Activated naive CD8-positive, alpha-beta T cell treated with anti-CD3 and anti-CD28 coated beads, Interleukin-2, amount 10 ng/mL, durations not matched to agents 7 days and 5 days (primary cell): ENCODE measurements around the gene GUCY1A2. TPM values are rescaled to one million over a fixed set of nuclear protein-coding genes. Genes with fewer than 3 reads are reported as not detected.

Experiments
- ATAC-seq: fragments of 150-1000 bp; cut with Tn5 transposase; one replicate; pipeline ENCODE4 v1.10.0; 2021; ENCODE audit warnings: low read depth, moderate library complexity
- POLR2A ChIA-PET: fragments of 350-600 bp; sonication (Branson Sonifier 250); formaldehyde crosslinking; loops from one replicate; lab custom pipeline; 2021; ENCODE audit warnings: antibody characterized with exemption; lab: Charles Lee
- DNase-seq: peaks from one replicate; pipeline ENCODE4 v3.0.0; 2021
- H3K27ac Mint-ChIP-seq: one replicate; pipeline ENCODE4 v1.8.0; 2022; ENCODE audit warnings: mild to moderate bottlenecking, mixed read lengths
- H3K27me3 Mint-ChIP-seq: one replicate; pipeline ENCODE4 v1.8.0; 2022; ENCODE audit warnings: mild to moderate bottlenecking, moderate library complexity, mixed read lengths
- H3K36me3 Mint-ChIP-seq: one replicate; pipeline ENCODE4 v1.8.0; 2021; ENCODE audit warnings: mild to moderate bottlenecking, mixed read lengths
- H3K4me1 Mint-ChIP-seq: one replicate; pipeline ENCODE4 v1.8.0; 2021; ENCODE audit warnings: mixed read lengths
- H3K4me3 Mint-ChIP-seq: one replicate; pipeline ENCODE4 v1.8.0; 2022; ENCODE audit warnings: mild to moderate bottlenecking, moderate library complexity, mixed read lengths
- H3K9me3 Mint-ChIP-seq: one replicate; pipeline ENCODE4 v1.8.0; 2021; ENCODE audit warnings: mixed read lengths
- total RNA-seq, 2 experiments: library from RNA; stranded (reverse); gene quantifications; one replicate each; pipeline ENCODE4 v1.2.3, GENCODE V29; 2021

Gene GUCY1A2
- total RNA-seq, 2 experiments from 2014 or later, result not detected

- POLR2A ChIA-PET, result no interaction called here
- no peaks in the 10 kb centered on the region for H3K4me1 Mint-ChIP-seq
- peaks cover 2% of the 10 kb centered on the region for H3K9me3 Mint-ChIP-seq
- H3K4me3 Mint-ChIP-seq, result no peak overlapping the region
- ATAC-seq (no peak), DNase-seq (no peak)
- no peak overlapping the region for H3K27ac Mint-ChIP-seq
- no peaks in the 10 kb centered on the region for H3K27me3 Mint-ChIP-seq
- H3K36me3 Mint-ChIP-seq, result no peaks in the 10 kb centered on the region
Measured at GRCh38 chr11:106989078-106989455, 29.2 kb downstream of the GUCY1A2 start.

GRCh38 chr11:106988151-106989077 is 29.9 kb downstream of the GUCY1A2 start:
- no peak overlapping the region for H3K27ac Mint-ChIP-seq
- POLR2A ChIA-PET, result no interaction called here

GRCh38 chr11:106986673-106987072 is 31.6 kb downstream of the GUCY1A2 start:
- ATAC-seq, result no peak
- no peaks in the 10 kb centered on the region for H3K36me3 Mint-ChIP-seq
- no peak overlapping the region for H3K27ac Mint-ChIP-seq
- no peaks in the 10 kb centered on the region for H3K4me1 Mint-ChIP-seq
- DNase-seq, result no peak
- no peak overlapping the region for H3K4me3 Mint-ChIP-seq
- H3K27me3 Mint-ChIP-seq, result no peaks in the 10 kb centered on the region
- H3K9me3 Mint-ChIP-seq, result peaks cover 2% of the 10 kb centered on the region
- POLR2A ChIA-PET, result no interaction called here

More at GRCh38 chr11:106988151-106989077, 29.9 kb downstream of the GUCY1A2 start:
- Mint-ChIP-seq H3K36me3 (no peaks in the 10 kb centered on the region), H3K27me3 (no peaks in the 10 kb centered on the region), H3K9me3 (peaks cover 2% of the 10 kb centered on the region), H3K4me3 (no peak overlapping the region), H3K4me1 (no peaks in the 10 kb centered on the region)
- DNase-seq (no peak), ATAC-seq (no peak)

GRCh38 chr11:106986261-106986660 is 32.0 kb downstream of the GUCY1A2 start:
- DNase-seq (no peak), ATAC-seq (no peak)
- Mint-ChIP-seq H3K27me3 (no peaks in the 10 kb centered on the region), H3K36me3 (no peaks in the 10 kb centered on the region), H3K9me3 (peaks cover 2% of the 10 kb centered on the region), H3K4me1 (no peaks in the 10 kb centered on the region), H3K4me3 (no peak overlapping the region), H3K27ac (no peak overlapping the region)
- POLR2A ChIA-PET, result no interaction called here

GRCh38 chr11:106983991-106984390 is 34.3 kb downstream of the GUCY1A2 start:
- no peak overlapping the region for H3K4me3 Mint-ChIP-seq
- H3K4me1 Mint-ChIP-seq, result no peaks in the 10 kb centered on the region
- no peak overlapping the region for H3K27ac Mint-ChIP-seq
- no peaks in the 10 kb centered on the region for H3K27me3 Mint-ChIP-seq
- ATAC-seq, result no peak
- POLR2A ChIA-PET, result no interaction called here
- no peak for DNase-seq
- no peaks in the 10 kb centered on the region for H3K36me3 Mint-ChIP-seq
- no peaks in the 10 kb centered on the region for H3K9me3 Mint-ChIP-seq

- Mint-ChIP-seq H3K27me3 (no peaks in the 10 kb centered on the region), H3K27ac (no peak overlapping the region), H3K9me3 (no peaks in the 10 kb centered on the region), H3K4me1 (no peaks in the 10 kb centered on the region), H3K4me3 (no peak overlapping the region), H3K36me3 (no peaks in the 10 kb centered on the region)
- ATAC-seq, result no peak
- POLR2A ChIA-PET, result no interaction called here
- no peak for DNase-seq
Measured at GRCh38 chr11:106983261-106983660, 35.0 kb downstream of the GUCY1A2 start.

- no peak overlapping the region for H3K4me3 Mint-ChIP-seq
- POLR2A ChIA-PET, result no interaction called here
- no peak for ATAC-seq
- DNase-seq, result no peak
- no peaks in the 10 kb centered on the region for H3K9me3 Mint-ChIP-seq
- H3K27ac Mint-ChIP-seq, result no peak overlapping the region
- no peaks in the 10 kb centered on the region for H3K4me1 Mint-ChIP-seq
- no peaks in the 10 kb centered on the region for H3K36me3 Mint-ChIP-seq
- H3K27me3 Mint-ChIP-seq, result no peaks in the 10 kb centered on the region
Measured at GRCh38 chr11:106974831-106975230, 43.4 kb downstream of the GUCY1A2 start.

GRCh38 chr11:106971864-106972263 is 46.4 kb downstream of the GUCY1A2 start:
- POLR2A ChIA-PET, result no interaction called here
- DNase-seq (no peak), ATAC-seq (no peak)
- Mint-ChIP-seq H3K27ac (no peak overlapping the region), H3K4me3 (no peak overlapping the region), H3K4me1 (no peaks in the 10 kb centered on the region), H3K27me3 (no peaks in the 10 kb centered on the region), H3K36me3 (no peaks in the 10 kb centered on the region), H3K9me3 (no peaks in the 10 kb centered on the region)

GRCh38 chr11:106969644-106970355 is 48.5 kb downstream of the GUCY1A2 start:
- Mint-ChIP-seq H3K27ac (no peak overlapping the region), H3K4me1 (no peaks in the 10 kb centered on the region), H3K4me3 (no peak overlapping the region), H3K36me3 (no peaks in the 10 kb centered on the region), H3K9me3 (no peaks in the 10 kb centered on the region), H3K27me3 (no peaks in the 10 kb centered on the region)
- no peak for ATAC-seq
- POLR2A ChIA-PET, result no interaction called here
- no peak for DNase-seq

- H3K36me3 Mint-ChIP-seq, result no peaks in the 10 kb centered on the region
- POLR2A ChIA-PET, result no interaction called here
- H3K4me3 Mint-ChIP-seq, result no peak overlapping the region
- no peak for ATAC-seq
- H3K27ac Mint-ChIP-seq, result no peak overlapping the region
- no peak for DNase-seq
- no peaks in the 10 kb centered on the region for H3K27me3 Mint-ChIP-seq
- H3K4me1 Mint-ChIP-seq, result no peaks in the 10 kb centered on the region
- peaks cover 2% of the 10 kb centered on the region for H3K9me3 Mint-ChIP-seq
Measured at GRCh38 chr11:106962995-106963394, 55.3 kb downstream of the GUCY1A2 start.

- POLR2A ChIA-PET, result no interaction called here
- Mint-ChIP-seq H3K9me3 (peaks cover 2% of the 10 kb centered on the region), H3K4me1 (no peaks in the 10 kb centered on the region), H3K27ac (no peak overlapping the region), H3K36me3 (no peaks in the 10 kb centered on the region), H3K4me3 (no peak overlapping the region), H3K27me3 (no peaks in the 10 kb centered on the region)
- ATAC-seq, result no peak
- DNase-seq, result no peak
Measured at GRCh38 chr11:106961518-106961917, 56.8 kb downstream of the GUCY1A2 start.

- Mint-ChIP-seq H3K27ac (no peak overlapping the region), H3K4me3 (no peak overlapping the region), H3K9me3 (peaks cover 2% of the 10 kb centered on the region), H3K36me3 (no peaks in the 10 kb centered on the region), H3K27me3 (no peaks in the 10 kb centered on the region), H3K4me1 (no peaks in the 10 kb centered on the region)
- no peak for DNase-seq
- ATAC-seq, result no peak
- POLR2A ChIA-PET, result no interaction called here
Measured at GRCh38 chr11:106961048-106961447, 57.2 kb downstream of the GUCY1A2 start.

GRCh38 chr11:106959800-106960199 is 58.5 kb downstream of the GUCY1A2 start:
- no peaks in the 10 kb centered on the region for H3K36me3 Mint-ChIP-seq
- no peaks in the 10 kb centered on the region for H3K4me1 Mint-ChIP-seq
- ATAC-seq (no peak), DNase-seq (no peak)
- POLR2A ChIA-PET, result no interaction called here
- no peaks in the 10 kb centered on the region for H3K27me3 Mint-ChIP-seq
- H3K9me3 Mint-ChIP-seq, result peaks cover 2% of the 10 kb centered on the region
- no peak overlapping the region for H3K27ac Mint-ChIP-seq
- H3K4me3 Mint-ChIP-seq, result no peak overlapping the region

GRCh38 chr11:106959386-106959785 is 58.9 kb downstream of the GUCY1A2 start:
- Mint-ChIP-seq H3K36me3 (no peaks in the 10 kb centered on the region), H3K4me3 (no peak overlapping the region), H3K4me1 (no peaks in the 10 kb centered on the region), H3K27me3 (no peaks in the 10 kb centered on the region), H3K27ac (no peak overlapping the region), H3K9me3 (peaks cover 2% of the 10 kb centered on the region)
- DNase-seq (no peak), ATAC-seq (no peak)
- POLR2A ChIA-PET, result no interaction called here
